Lower lobe of right lung (tissue), 2 donors: ENCODE measurements around the gene NPBWR2. TPM values are rescaled to one million over a fixed set of nuclear protein-coding genes. Genes with fewer than 3 reads are reported as not detected.

Source experiments
- ATAC-seq, 2 donors: fragments of 200-7000 bp; cut with Tn5 transposase; one replicate each; pipeline ENCODE4 v1.9.1; 2020 to 2022; ENCODE audit warnings: mild to moderate bottlenecking in 2 of 2, moderate library complexity in 2 of 2
- DNase-seq: peaks from one replicate; pipeline ENCODE4 v3.0.0-alpha.2; 2020
- H3K27ac ChIP-seq: fragments of 200-600 bp; one replicate; pipeline ENCODE4 v1.8.0; 2022
- H3K27me3 ChIP-seq: fragments of 200-600 bp; one replicate; pipeline ENCODE4 v1.8.0; 2022; ENCODE audit warnings: low read depth
- H3K36me3 ChIP-seq: fragments of 200-600 bp; one replicate; pipeline ENCODE4 v1.8.0; 2022; ENCODE audit warnings: mild to moderate bottlenecking
- H3K4me1 ChIP-seq: fragments of 200-600 bp; one replicate; pipeline ENCODE4 v1.8.0; 2022
- H3K4me3 ChIP-seq: fragments of 200-600 bp; one replicate; pipeline ENCODE4 v1.8.0; 2022; ENCODE audit warnings: mild to moderate bottlenecking
- H3K9me3 ChIP-seq: fragments of 200-600 bp; one replicate; pipeline ENCODE4 v1.8.0; 2022
- CTCF ChIP-seq: fragments of 200-600 bp; IDR thresholded peaks from one replicate; pipeline ENCODE4 v1.8.0; 2022; ENCODE audit warnings: antibody characterized with exemption, mild to moderate bottlenecking
- intact Hi-C: fragments of 100-400 bp; cut with DNase I; formaldehyde crosslinking; loops from one replicate; pipeline ENCODE4 v1.11.0; 2022
- total RNA-seq: library from RNA; stranded (reverse); fragmentation: NEBNext Ultra II Directional; extraction: Animal tissue kit (Norgen Biotek cat#: 25700); gene quantifications from one replicate; pipeline ENCODE4 v1.2.1, GENCODE V29; 2021
- donor health status: DM: no; HTN: yes; CAD: no; lungs with severe emphysema.

The NPBWR2 gene
- total RNA-seq, 1 donor from 2014 or later: not detected

- Histone ChIP-seq H3K27ac (no peak overlapping the region), H3K9me3 (no peaks in the 10 kb centered on the region), H3K36me3 (peaks cover 45% of the 10 kb centered on the region), H3K27me3 (no peaks in the 10 kb centered on the region), H3K4me3 (no peak overlapping the region), H3K4me1 (peaks cover 11% of the 10 kb centered on the region)
- no peak for TF ChIP-seq CTCF
- intact Hi-C loops: no loop called here
- no peak for DNase-seq
- ATAC-seq: no peak
These were observed 35.7 kb downstream of the NPBWR2 start for GRCh38 chr20:64071341-64072332.

GRCh38 chr20:64070244-64070993 is 36.9 kb downstream of the NPBWR2 start:
- Histone ChIP-seq H3K36me3 (peaks cover 37% of the 10 kb centered on the region), H3K4me3 (no peak overlapping the region), H3K27ac (no peak overlapping the region), H3K27me3 (no peaks in the 10 kb centered on the region), H3K9me3 (no peaks in the 10 kb centered on the region), H3K4me1 (peaks cover 12% of the 10 kb centered on the region)
- TF ChIP-seq CTCF: no peak
- intact Hi-C loops: no loop called here
- no peak for ATAC-seq
- DNase-seq: peak; percentile 50

- H3K27ac ChIP-seq: no peak overlapping the region
- DNase-seq: peak; percentile 63
- peak; percentile 74 for TF ChIP-seq CTCF
These were observed 37.6 kb downstream of the NPBWR2 start for GRCh38 chr20:64069614-64070243.

GRCh38 chr20:64069209-64069613 is 38.2 kb downstream of the NPBWR2 start:
- no peaks in the 10 kb centered on the region for H3K27me3 ChIP-seq
- H3K4me3 ChIP-seq: no peak overlapping the region
- no peaks in the 10 kb centered on the region for H3K9me3 ChIP-seq
- intact Hi-C loops: no loop called here
- no peak for DNase-seq
- H3K36me3 ChIP-seq: peaks cover 25% of the 10 kb centered on the region
- no peak overlapping the region for H3K27ac ChIP-seq
- H3K4me1 ChIP-seq: peaks cover 17% of the 10 kb centered on the region
- no peak for TF ChIP-seq CTCF
- ATAC-seq: no peak

More at GRCh38 chr20:64069614-64070243, 37.6 kb downstream of the NPBWR2 start:
- Histone ChIP-seq H3K36me3 (peaks cover 30% of the 10 kb centered on the region), H3K9me3 (no peaks in the 10 kb centered on the region), H3K4me3 (no peak overlapping the region), H3K4me1 (peaks cover 12% of the 10 kb centered on the region), H3K27me3 (no peaks in the 10 kb centered on the region)
- ATAC-seq: peak in 1 of 2 donors; percentile 4
- intact Hi-C loops: no loop called here
